Peyer's patch (tissue), 4 donors: Measurements from ENCODE around the gene CALCB. TPM values are rescaled to one million over a fixed set of nuclear protein-coding genes. Genes with fewer than 3 reads are reported as not detected.

Experiments used
- DNase-seq, 3 donors: peaks; one replicate each; pipeline ENCODE4 v3.0.0-alpha.2; 2017 to 2019
- H3K27ac ChIP-seq, 4 donors: fragments of 200-600 bp; sonication (generic); one replicate each; pipeline ENCODE4 v1.5.1; 2016 to 2019
- H3K27me3 ChIP-seq, 2 donors: fragments of 200-600 bp; sonication (generic); one replicate each; pipeline ENCODE4 v1.5.1; 2019
- H3K36me3 ChIP-seq, 3 donors: fragments of 200-600 bp; sonication (generic); one replicate each; pipeline ENCODE4 v1.5.1; 2016 to 2019
- H3K4me1 ChIP-seq, 4 donors: fragments of 200-600 bp; sonication (generic); one replicate each; pipeline ENCODE4 v1.5.1; 2016 to 2019
- H3K4me3 ChIP-seq, 4 donors: fragments of 200-600 bp; sonication (generic); 1 replicate in 3 of 4; 2 replicates in 1 of 4; pipeline ENCODE4 v1.5.1; 2016 to 2019; ENCODE audit warnings: mild to moderate bottlenecking in 1 of 4
- H3K9me3 ChIP-seq, 4 donors: fragments of 200-600 bp; sonication (generic); one replicate each; pipeline ENCODE4 v1.5.1; 2016 to 2019; ENCODE audit warnings: mild to moderate bottlenecking in 1 of 4
- POLR2A ChIP-seq, 2 donors: fragments of 450-650 bp; IDR thresholded peaks; one replicate each; pipeline ENCODE4 v1.5.1; 2017; ENCODE audit warnings: antibody characterized with exemption in 2 of 2, mild to moderate bottlenecking in 2 of 2, moderate library complexity in 2 of 2
- total RNA-seq, 4 donors: library from RNA; depleted of rRNA; stranded (reverse); fragments of >200 nt; gene quantifications; one replicate each; pipeline ENCODE4 v1.1.0, GENCODE V29; 2016
- TF ChIP-seq, protein P1 (sequence below), 6 experiments: fragments of 450-650 bp in 4 of 6; fragments of 200-600 bp in 2 of 6; sonication (generic) in 1 of 6; IDR thresholded peaks; one replicate each; pipeline ENCODE4 v1.5.1; 2017 to 2019; ENCODE audit warnings: antibody characterized with exemption in 6 of 6, mild to moderate bottlenecking in 3 of 6, moderate library complexity in 1 of 6

Gene CALCB
- total RNA-seq, 4 donors from 2014 or later, result 0.67 to 5.0 TPM; not detected in 2

DNA sequence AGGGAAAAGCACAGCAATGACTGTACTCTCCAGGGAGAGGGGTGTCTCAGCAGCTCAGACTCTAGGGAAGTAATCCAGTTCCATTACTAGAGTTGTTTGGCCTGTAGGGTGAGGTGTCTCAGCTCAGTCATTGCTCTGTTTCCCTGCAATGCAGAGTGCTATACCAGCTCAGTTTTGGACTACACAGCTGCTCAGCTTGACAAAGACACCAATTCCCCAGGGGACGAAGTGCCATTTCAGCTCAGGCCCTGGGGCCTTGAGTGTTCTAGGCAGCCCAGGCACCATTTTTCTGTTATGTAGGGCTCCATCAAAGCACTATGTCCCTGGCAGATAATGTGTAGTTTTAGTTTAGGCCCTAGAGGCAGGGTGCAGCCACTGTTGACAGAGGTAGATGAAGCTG, 18.2 kb downstream of the CALCB start:
- H3K4me1 ChIP-seq, result no peaks in the 10 kb centered on the region
- no peak for TF ChIP-seq POLR2A (IDR thresholded peaks at IDR 0.05)
- TF ChIP-seq, protein P1, sequence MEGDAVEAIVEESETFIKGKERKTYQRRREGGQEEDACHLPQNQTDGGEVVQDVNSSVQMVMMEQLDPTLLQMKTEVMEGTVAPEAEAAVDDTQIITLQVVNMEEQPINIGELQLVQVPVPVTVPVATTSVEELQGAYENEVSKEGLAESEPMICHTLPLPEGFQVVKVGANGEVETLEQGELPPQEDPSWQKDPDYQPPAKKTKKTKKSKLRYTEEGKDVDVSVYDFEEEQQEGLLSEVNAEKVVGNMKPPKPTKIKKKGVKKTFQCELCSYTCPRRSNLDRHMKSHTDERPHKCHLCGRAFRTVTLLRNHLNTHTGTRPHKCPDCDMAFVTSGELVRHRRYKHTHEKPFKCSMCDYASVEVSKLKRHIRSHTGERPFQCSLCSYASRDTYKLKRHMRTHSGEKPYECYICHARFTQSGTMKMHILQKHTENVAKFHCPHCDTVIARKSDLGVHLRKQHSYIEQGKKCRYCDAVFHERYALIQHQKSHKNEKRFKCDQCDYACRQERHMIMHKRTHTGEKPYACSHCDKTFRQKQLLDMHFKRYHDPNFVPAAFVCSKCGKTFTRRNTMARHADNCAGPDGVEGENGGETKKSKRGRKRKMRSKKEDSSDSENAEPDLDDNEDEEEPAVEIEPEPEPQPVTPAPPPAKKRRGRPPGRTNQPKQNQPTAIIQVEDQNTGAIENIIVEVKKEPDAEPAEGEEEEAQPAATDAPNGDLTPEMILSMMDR (IDR thresholded peaks at IDR 0.05), result no peak
- H3K27me3 ChIP-seq, result no peaks in the 10 kb centered on the region
- no peak overlapping the region for H3K4me3 ChIP-seq
- H3K27ac ChIP-seq, result no peak overlapping the region
- no peak for DNase-seq
- H3K9me3 ChIP-seq, result no peaks in the 10 kb centered on the region
- no peaks in the 10 kb centered on the region for H3K36me3 ChIP-seq

DNA sequence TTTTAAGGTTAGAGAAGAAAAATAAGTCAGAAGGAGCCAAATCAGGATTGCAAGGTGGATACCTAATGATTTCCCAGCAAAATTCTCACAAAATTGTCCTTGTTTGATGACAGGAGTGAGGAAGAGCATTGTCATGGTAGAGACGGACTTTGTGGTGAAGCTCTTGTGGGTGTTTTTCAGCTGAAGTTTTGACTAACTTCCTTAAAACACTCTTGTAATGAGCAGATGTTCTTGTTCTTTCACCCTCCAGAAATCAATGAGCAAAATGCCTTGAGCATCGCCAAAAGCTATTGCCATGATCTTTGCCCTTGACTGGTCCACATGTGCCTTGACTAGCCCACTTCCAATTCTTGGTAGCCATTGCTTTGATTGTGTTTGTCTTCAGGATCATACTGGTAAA, 20.0 kb downstream of the CALCB start:
- TF ChIP-seq, protein P1 (IDR thresholded peaks at IDR 0.05), result no peak
- TF ChIP-seq POLR2A (IDR thresholded peaks at IDR 0.05), result no peak

DNA sequence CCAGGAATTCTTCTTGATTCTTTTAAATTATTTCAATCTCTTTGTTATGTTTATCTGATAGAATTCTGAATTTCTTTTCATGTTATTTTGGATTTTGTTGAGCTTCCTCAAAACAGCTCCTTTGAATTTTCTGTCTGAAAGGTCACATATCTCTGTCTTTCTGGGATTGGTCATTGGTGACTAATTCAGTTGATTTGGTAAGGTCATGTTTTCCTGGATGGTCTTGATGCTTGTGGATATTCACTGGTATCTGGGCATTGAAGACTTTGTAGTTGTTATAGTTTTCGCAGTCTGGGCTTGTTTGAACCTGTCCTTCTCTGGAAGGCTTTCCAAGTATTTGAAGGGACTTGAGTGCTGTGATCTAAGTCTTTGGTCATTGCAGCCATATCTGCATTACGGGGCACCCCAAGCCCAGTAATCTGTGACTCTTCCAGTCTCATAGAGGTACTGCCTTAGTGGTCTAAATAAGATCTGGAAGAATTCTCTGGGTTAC, 22.4 kb downstream of the CALCB start:
- Histone ChIP-seq H3K36me3 (no peaks in the 10 kb centered on the region), H3K4me3 (no peak overlapping the region), H3K4me1 (no peaks in the 10 kb centered on the region), H3K27ac (no peak overlapping the region), H3K27me3 (no peaks in the 10 kb centered on the region), H3K9me3 (no peaks in the 10 kb centered on the region)
- DNase-seq, result no peak
- TF ChIP-seq POLR2A (IDR thresholded peaks at IDR 0.05), result no peak
- TF ChIP-seq, protein P1 (IDR thresholded peaks at IDR 0.05), result no peak

More for the DNA sequence above, 20.0 kb downstream of the CALCB start:
- no peaks in the 10 kb centered on the region for H3K9me3 ChIP-seq
- H3K27me3 ChIP-seq, result no peaks in the 10 kb centered on the region
- H3K4me3 ChIP-seq, result no peak overlapping the region
- DNase-seq, result no peak
- no peaks in the 10 kb centered on the region for H3K36me3 ChIP-seq
- H3K27ac ChIP-seq, result no peak overlapping the region
- no peaks in the 10 kb centered on the region for H3K4me1 ChIP-seq

DNA sequence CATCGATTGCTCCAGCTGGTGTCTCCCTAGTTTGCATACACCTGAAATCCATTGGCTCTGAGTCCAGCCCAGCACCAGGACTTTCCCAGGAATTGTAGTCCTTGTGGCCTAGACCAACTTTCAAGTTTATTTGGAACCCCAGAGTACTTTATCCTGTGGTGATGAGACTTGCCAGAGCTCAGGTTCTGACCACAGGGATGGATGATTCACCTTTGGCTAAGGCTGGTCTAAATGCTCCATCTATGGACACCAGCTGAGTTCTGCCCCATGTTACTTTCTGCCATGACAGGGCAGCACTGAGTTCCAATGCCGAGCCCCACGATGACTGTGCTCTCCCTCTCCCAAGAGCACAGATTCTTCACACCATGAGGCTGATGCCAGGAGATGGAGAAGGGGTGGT, 24.0 kb downstream of the CALCB start:
- no peak overlapping the region for H3K4me3 ChIP-seq
- DNase-seq, result no peak
- TF ChIP-seq POLR2A (IDR thresholded peaks at IDR 0.05), result no peak
- TF ChIP-seq, protein P1 (IDR thresholded peaks at IDR 0.05), result no peak
- no peaks in the 10 kb centered on the region for H3K36me3 ChIP-seq
- H3K27ac ChIP-seq, result no peak overlapping the region
- no peaks in the 10 kb centered on the region for H3K9me3 ChIP-seq
- H3K27me3 ChIP-seq, result no peaks in the 10 kb centered on the region
- H3K4me1 ChIP-seq, result no peaks in the 10 kb centered on the region

- no peak for TF ChIP-seq POLR2A (IDR thresholded peaks at IDR 0.05)
- TF ChIP-seq, protein P1 (IDR thresholded peaks at IDR 0.05), result no peak
- no peak for DNase-seq
- H3K4me1 ChIP-seq, result no peaks in the 10 kb centered on the region
Observed at GRCh38 chr11:15099267-15099666, 25.9 kb downstream of the CALCB start.

More at GRCh38 chr11:15099267-15099666, 25.9 kb downstream of the CALCB start:
- Histone ChIP-seq H3K9me3 (no peaks in the 10 kb centered on the region), H3K36me3 (no peaks in the 10 kb centered on the region), H3K27me3 (no peaks in the 10 kb centered on the region), H3K27ac (no peak overlapping the region), H3K4me3 (no peak overlapping the region)
